Activated CD4-positive, alpha-beta T cell treated with anti-CD3 and anti-CD28 coated beads, Interleukin-2, amount 10 ng/mL, durations not matched to agents 24 days and 14 days (primary cell): ENCODE data around the gene APOBEC3H. TPM values are rescaled to one million over a fixed set of nuclear protein-coding genes. Genes with fewer than 3 reads are reported as not detected.
"Not testable (repeated sequence)": the region's sequence is repeated elsewhere in the genome, so short reads cannot be mapped to it uniquely, and the experiment has no call there.

Source experiments
- DNase-seq: peaks from one replicate; pipeline ENCODE4 v3.0.0; 2022
- H3K27ac Mint-ChIP-seq: one replicate; pipeline ENCODE4 v1.8.0; 2022; ENCODE audit warnings: mild to moderate bottlenecking, mixed read lengths
- H3K27me3 Mint-ChIP-seq: one replicate; pipeline ENCODE4 v1.8.0; 2022; ENCODE audit warnings: mixed read lengths
- H3K36me3 Mint-ChIP-seq: one replicate; pipeline ENCODE4 v1.8.0; 2022; ENCODE audit warnings: low read depth, mild to moderate bottlenecking, mixed read lengths
- H3K4me1 Mint-ChIP-seq: one replicate; pipeline ENCODE4 v1.8.0; 2021; ENCODE audit warnings: mixed read lengths
- H3K4me3 Mint-ChIP-seq: one replicate; pipeline ENCODE4 v1.8.0; 2022; ENCODE audit warnings: mild to moderate bottlenecking, moderate library complexity, mixed read lengths
- H3K9me3 Mint-ChIP-seq: one replicate; pipeline ENCODE4 v1.8.0; 2021; ENCODE audit warnings: mixed read lengths
- intact Hi-C: fragments of 100-400 bp; cut with micrococcal nuclease; formaldehyde crosslinking; loops from one replicate; pipeline ENCODE4 v1.15.1; 2023
- total RNA-seq: library from RNA; stranded (reverse); gene quantifications from 2 replicates; pipeline ENCODE4 v1.2.3, GENCODE V29; 2022

APOBEC3H gene
- total RNA-seq, 1 donor from 2014 or later = 7.6 TPM

- H3K36me3 Mint-ChIP-seq = peaks cover 20% of the 10 kb centered on the region
- H3K27me3 Mint-ChIP-seq, intact Hi-C loops, H3K9me3 Mint-ChIP-seq: not testable (repeated sequence)
- H3K27ac Mint-ChIP-seq = peak overlapping the region; percentile 88
- peaks cover 35% of the 10 kb centered on the region for H3K4me1 Mint-ChIP-seq
- peak overlapping the region; percentile 77 for H3K4me3 Mint-ChIP-seq
- peak; percentile 63 for DNase-seq
Measured at GRCh38 chr22:39076155-39077025, 20.7 kb upstream of the APOBEC3H start.

- peak; percentile 91 for DNase-seq
- intact Hi-C loops, H3K27me3 Mint-ChIP-seq, H3K9me3 Mint-ChIP-seq: not testable (repeated sequence)
- H3K4me1 Mint-ChIP-seq = peaks cover 43% of the 10 kb centered on the region
- H3K36me3 Mint-ChIP-seq = peaks cover 27% of the 10 kb centered on the region
- H3K4me3 Mint-ChIP-seq = peak within 1 kb of the TSS; percentile 97
- H3K27ac Mint-ChIP-seq = peak within 1 kb of the TSS; percentile 94
Measured at GRCh38 chr22:39077026-39077840, 19.8 kb upstream of the APOBEC3H start, which contains the start of gene APOBEC3G. Gene APOBEC3G (plus strand): TSS chr22:39077275. CDS start chr22:39077362, 87 bp downstream.

GRCh38 chr22:39077912-39078311 lies 19.1 kb upstream of the APOBEC3H start:
- DNase-seq = peak; percentile 61
- H3K27me3 Mint-ChIP-seq, intact Hi-C loops, H3K9me3 Mint-ChIP-seq: not testable (repeated sequence)
- peak overlapping the region; percentile 94 for H3K27ac Mint-ChIP-seq
- H3K4me3 Mint-ChIP-seq = peak overlapping the region; percentile 97
- H3K36me3 Mint-ChIP-seq = peaks cover 32% of the 10 kb centered on the region
- peaks cover 40% of the 10 kb centered on the region for H3K4me1 Mint-ChIP-seq

GRCh38 chr22:39078329-39078728 lies 18.7 kb upstream of the APOBEC3H start:
- peak overlapping the region; percentile 97 for H3K4me3 Mint-ChIP-seq
- H3K27ac Mint-ChIP-seq = peak overlapping the region; percentile 94
- no peak for DNase-seq
- peaks cover 35% of the 10 kb centered on the region for H3K36me3 Mint-ChIP-seq
- no peaks in the 10 kb centered on the region for H3K9me3 Mint-ChIP-seq
- H3K4me1 Mint-ChIP-seq = peaks cover 40% of the 10 kb centered on the region
- H3K27me3 Mint-ChIP-seq = no peaks in the 10 kb centered on the region
- intact Hi-C loops = no loop called here

- intact Hi-C loops = not testable (repeated sequence)
Measured at GRCh38 chr22:39079054-39079637, 17.9 kb upstream of the APOBEC3H start.

GRCh38 chr22:39080052-39080762 lies 16.8 kb upstream of the APOBEC3H start:
- H3K4me3 Mint-ChIP-seq = peak overlapping the region; percentile 37
- intact Hi-C loops = no loop called here
- no peaks in the 10 kb centered on the region for H3K9me3 Mint-ChIP-seq
- no peaks in the 10 kb centered on the region for H3K27me3 Mint-ChIP-seq
- peaks cover 36% of the 10 kb centered on the region for H3K36me3 Mint-ChIP-seq
- H3K27ac Mint-ChIP-seq = peak overlapping the region; percentile 76
- peaks cover 42% of the 10 kb centered on the region for H3K4me1 Mint-ChIP-seq
- no peak for DNase-seq

More at GRCh38 chr22:39079054-39079637, 17.9 kb upstream of the APOBEC3H start:
- DNase-seq, H3K27me3 Mint-ChIP-seq, H3K9me3 Mint-ChIP-seq, H3K27ac Mint-ChIP-seq: not testable (repeated sequence)
- Mint-ChIP-seq H3K4me3 (peak overlapping the region; percentile 97), H3K4me1 (peaks cover 40% of the 10 kb centered on the region), H3K36me3 (peaks cover 36% of the 10 kb centered on the region)

- Mint-ChIP-seq H3K36me3 (peaks cover 39% of the 10 kb centered on the region), H3K4me1 (peaks cover 42% of the 10 kb centered on the region), H3K27me3 (no peaks in the 10 kb centered on the region), H3K27ac (peak overlapping the region; percentile 84), H3K9me3 (no peaks in the 10 kb centered on the region), H3K4me3 (peak overlapping the region; percentile 54)
- intact Hi-C loops = no loop called here
- DNase-seq = no peak
Measured at GRCh38 chr22:39081016-39081415, 16.0 kb upstream of the APOBEC3H start.

GRCh38 chr22:39081598-39081997 lies 15.4 kb upstream of the APOBEC3H start:
- DNase-seq = no peak
- Mint-ChIP-seq H3K27me3 (no peaks in the 10 kb centered on the region), H3K4me3 (peak overlapping the region; percentile 54), H3K27ac (peak overlapping the region; percentile 84), H3K36me3 (peaks cover 44% of the 10 kb centered on the region), H3K4me1 (peaks cover 42% of the 10 kb centered on the region), H3K9me3 (no peaks in the 10 kb centered on the region)
- intact Hi-C loops = no loop called here

GRCh38 chr22:39083212-39084165 lies 13.6 kb upstream of the APOBEC3H start:
- H3K36me3 Mint-ChIP-seq = peaks cover 45% of the 10 kb centered on the region
- H3K27me3 Mint-ChIP-seq = no peaks in the 10 kb centered on the region
- H3K27ac Mint-ChIP-seq = peak overlapping the region; percentile 37
- H3K4me3 Mint-ChIP-seq = no peak overlapping the region
- H3K9me3 Mint-ChIP-seq = no peaks in the 10 kb centered on the region
- peaks cover 43% of the 10 kb centered on the region for H3K4me1 Mint-ChIP-seq
- no peak for DNase-seq
- intact Hi-C loops = no loop called here

- intact Hi-C loops = no loop called here
- H3K4me1 Mint-ChIP-seq = peaks cover 53% of the 10 kb centered on the region
- no peak overlapping the region for H3K4me3 Mint-ChIP-seq
- no peak overlapping the region for H3K27ac Mint-ChIP-seq
- H3K36me3 Mint-ChIP-seq = peaks cover 42% of the 10 kb centered on the region
- no peak for DNase-seq
- no peaks in the 10 kb centered on the region for H3K27me3 Mint-ChIP-seq
- no peaks in the 10 kb centered on the region for H3K9me3 Mint-ChIP-seq
Measured at GRCh38 chr22:39084666-39085065, 12.4 kb upstream of the APOBEC3H start.

GRCh38 chr22:39087098-39087497 lies 9.9 kb upstream of the APOBEC3H start:
- no peak for DNase-seq
- intact Hi-C loops = no loop called here
- H3K27me3 Mint-ChIP-seq = no peaks in the 10 kb centered on the region
- H3K27ac Mint-ChIP-seq = peak overlapping the region; percentile 74
- no peaks in the 10 kb centered on the region for H3K9me3 Mint-ChIP-seq
- peaks cover 22% of the 10 kb centered on the region for H3K36me3 Mint-ChIP-seq
- H3K4me3 Mint-ChIP-seq = peak overlapping the region; percentile 14
- peaks cover 57% of the 10 kb centered on the region for H3K4me1 Mint-ChIP-seq

GRCh38 chr22:39087881-39088684 lies 9.0 kb upstream of the APOBEC3H start:
- Mint-ChIP-seq H3K4me3 (peak overlapping the region; percentile 30), H3K4me1 (peaks cover 66% of the 10 kb centered on the region), H3K9me3 (no peaks in the 10 kb centered on the region), H3K36me3 (peaks cover 16% of the 10 kb centered on the region), H3K27me3 (no peaks in the 10 kb centered on the region), H3K27ac (peak overlapping the region; percentile 82)
- peak; percentile 65 for DNase-seq
- intact Hi-C loops = no loop called here
